ENCODE results near the gene KCNJ10.

- TF ChIP-seq, protein P1, sequence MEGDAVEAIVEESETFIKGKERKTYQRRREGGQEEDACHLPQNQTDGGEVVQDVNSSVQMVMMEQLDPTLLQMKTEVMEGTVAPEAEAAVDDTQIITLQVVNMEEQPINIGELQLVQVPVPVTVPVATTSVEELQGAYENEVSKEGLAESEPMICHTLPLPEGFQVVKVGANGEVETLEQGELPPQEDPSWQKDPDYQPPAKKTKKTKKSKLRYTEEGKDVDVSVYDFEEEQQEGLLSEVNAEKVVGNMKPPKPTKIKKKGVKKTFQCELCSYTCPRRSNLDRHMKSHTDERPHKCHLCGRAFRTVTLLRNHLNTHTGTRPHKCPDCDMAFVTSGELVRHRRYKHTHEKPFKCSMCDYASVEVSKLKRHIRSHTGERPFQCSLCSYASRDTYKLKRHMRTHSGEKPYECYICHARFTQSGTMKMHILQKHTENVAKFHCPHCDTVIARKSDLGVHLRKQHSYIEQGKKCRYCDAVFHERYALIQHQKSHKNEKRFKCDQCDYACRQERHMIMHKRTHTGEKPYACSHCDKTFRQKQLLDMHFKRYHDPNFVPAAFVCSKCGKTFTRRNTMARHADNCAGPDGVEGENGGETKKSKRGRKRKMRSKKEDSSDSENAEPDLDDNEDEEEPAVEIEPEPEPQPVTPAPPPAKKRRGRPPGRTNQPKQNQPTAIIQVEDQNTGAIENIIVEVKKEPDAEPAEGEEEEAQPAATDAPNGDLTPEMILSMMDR (IDR thresholded peaks at IDR 0.05): no peak
- TF ChIP-seq POLR2AphosphoS5 (IDR thresholded peaks at IDR 0.05; ENCODE audit: low read depth, low read length): no peak
These were observed 73.3 kb downstream of the KCNJ10 start for GRCh38 chr1:159996653-159997052.
